Stimulated activated CD8-positive, alpha-beta memory T cell treated with anti-CD3 and anti-CD28 coated beads, Interleukin-12 subunit alpha, Interleukin-12 subunit beta, amount 100 ng/mL, for 24 hours (primary cell): ENCODE results near the gene TIAM2.
"Not testable (repeated sequence)": the region's sequence is repeated elsewhere in the genome, so short reads cannot be mapped to it uniquely, and the experiment has no call there.

Experiments used
- DNase-seq: peaks from one replicate; pipeline ENCODE4 v3.0.0-alpha.2; 2020; ENCODE audit errors: extremely low read depth

Gene TIAM2

DNA sequence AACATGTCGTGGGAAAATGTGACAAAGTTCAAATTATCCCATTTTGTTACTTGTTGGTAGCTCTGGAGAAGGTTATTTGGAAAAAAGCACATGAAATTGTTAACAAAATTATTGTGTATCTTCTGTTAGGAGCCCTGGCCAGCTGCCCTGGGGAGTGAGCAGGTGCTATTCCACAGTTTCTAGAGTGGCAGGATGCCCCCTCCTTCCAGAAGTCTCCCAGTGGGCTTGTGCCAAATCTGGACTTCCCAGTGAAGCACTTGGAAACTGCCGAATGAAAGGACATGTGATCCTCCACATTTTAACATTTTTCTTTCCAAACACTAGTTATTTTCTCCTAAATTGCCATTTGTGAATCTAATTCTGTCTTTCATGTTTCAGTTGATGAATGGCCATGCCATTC, 201.8 kb downstream of the TIAM2 start:
- DNase-seq, result no peak

DNA sequence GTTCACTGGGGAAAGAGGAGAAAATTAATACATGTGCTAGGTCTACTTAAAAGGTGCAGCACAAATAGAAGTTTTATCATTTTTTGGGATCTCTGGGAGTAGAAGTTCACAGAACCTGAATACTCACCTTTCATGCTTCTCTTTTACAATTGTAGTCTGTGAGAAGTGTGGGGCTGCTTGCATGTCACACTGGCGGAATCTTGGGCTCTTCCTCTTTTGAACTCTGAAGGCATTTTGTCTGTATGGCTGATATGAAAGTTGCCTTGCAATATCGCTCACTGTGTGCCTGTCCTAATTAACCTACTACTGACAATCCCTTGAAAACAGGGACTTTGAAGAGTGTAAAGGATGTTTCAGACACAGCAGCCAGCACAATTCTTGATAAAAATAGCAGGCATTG, 202.8 kb downstream of the TIAM2 start:
- DNase-seq, result no peak

DNA sequence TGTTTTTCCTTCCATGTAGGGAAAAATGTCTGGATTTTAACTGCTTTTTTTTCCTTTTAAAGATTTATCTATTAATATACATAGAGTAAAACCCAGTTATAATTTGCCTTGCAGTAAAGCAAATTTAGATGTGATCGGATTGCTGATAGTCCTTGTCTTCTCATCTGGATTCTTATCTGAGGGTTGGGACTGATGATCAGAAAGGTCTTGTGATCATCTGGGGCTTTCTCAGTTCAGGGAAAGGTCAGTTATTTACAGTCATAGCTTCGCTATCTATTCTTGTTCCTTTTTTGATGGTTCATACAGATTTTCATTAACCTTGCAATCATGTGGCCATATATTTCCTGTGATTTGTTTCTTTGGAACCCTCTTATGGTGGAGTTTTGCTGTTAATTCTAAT, 204.9 kb downstream of the TIAM2 start:
- DNase-seq, result no peak

DNA sequence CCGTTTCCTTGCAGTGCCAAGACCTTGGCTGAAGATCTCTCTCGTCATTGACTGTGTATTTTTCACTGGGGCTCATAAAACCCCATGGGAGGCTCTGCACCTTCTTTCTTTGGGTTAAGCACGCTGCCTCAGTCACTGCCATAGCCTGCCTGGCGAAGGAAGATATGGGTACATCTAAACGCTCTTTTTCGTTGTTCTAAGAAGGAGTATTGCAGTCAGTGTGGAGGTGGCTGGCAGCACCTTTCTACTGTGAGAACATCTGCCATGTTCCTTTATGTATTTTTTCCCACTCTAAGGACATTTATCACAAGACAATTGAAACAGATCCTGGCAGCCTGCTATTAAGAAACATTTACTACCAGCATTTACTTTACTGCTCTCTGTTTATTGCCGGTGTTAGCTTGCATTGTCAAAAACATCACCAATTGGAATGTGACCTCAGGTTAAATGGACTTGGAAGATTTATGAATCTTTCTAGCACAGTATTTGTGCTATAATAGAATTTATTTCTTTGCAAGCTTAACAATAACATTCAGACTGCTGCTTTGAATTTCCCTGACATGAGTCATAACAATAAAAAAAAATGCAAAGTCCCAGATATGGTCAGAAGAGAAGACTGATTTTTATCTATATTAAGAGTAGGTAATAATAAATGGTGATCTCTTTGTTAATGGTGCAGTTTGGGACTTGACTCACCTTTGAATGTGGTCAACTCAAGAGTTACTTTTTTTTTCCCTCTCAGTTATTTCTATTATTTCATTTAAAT, 206.5 kb downstream of the TIAM2 start:
- DNase-seq, result no peak

DNA sequence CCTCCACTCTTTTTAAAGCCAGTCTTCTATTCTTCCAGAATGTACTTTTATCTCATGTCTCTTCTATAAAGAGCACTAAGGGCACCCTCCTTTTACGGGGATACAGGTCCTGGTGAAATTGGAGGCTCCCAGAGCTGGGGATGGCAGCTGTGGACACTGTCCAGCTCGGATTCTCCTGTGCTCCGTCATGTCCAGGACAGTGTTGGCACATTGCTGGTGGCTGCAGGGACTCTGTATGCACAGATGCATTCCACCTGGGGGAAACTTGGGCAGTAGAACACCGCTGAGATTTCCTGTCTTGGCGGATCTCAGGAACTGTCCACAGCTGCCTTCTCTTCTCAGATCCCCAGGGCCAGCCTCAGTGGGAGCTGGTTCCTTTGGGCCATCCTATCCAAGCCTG, 212.1 kb downstream of the TIAM2 start:
- no peak for DNase-seq

DNA sequence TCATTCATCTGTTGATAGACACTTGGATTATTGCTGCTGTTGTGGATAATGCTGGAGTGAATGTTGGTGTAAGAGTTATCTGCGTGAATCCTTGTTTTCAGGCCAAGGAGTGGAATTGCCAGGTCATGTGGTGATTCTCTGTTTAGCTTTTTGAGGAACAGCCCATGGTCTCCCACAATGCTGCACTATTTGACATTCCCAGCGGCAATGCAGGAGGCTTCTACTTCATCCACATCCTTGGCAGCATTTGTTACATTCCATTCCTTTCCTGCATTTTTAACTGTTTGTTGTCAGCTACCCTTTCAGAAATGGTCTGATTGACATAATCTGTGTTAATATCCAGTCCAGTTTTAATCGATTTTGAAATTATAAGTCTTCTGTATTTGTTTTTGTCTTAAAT, 217.0 kb downstream of the TIAM2 start:
- no peak for DNase-seq

DNA sequence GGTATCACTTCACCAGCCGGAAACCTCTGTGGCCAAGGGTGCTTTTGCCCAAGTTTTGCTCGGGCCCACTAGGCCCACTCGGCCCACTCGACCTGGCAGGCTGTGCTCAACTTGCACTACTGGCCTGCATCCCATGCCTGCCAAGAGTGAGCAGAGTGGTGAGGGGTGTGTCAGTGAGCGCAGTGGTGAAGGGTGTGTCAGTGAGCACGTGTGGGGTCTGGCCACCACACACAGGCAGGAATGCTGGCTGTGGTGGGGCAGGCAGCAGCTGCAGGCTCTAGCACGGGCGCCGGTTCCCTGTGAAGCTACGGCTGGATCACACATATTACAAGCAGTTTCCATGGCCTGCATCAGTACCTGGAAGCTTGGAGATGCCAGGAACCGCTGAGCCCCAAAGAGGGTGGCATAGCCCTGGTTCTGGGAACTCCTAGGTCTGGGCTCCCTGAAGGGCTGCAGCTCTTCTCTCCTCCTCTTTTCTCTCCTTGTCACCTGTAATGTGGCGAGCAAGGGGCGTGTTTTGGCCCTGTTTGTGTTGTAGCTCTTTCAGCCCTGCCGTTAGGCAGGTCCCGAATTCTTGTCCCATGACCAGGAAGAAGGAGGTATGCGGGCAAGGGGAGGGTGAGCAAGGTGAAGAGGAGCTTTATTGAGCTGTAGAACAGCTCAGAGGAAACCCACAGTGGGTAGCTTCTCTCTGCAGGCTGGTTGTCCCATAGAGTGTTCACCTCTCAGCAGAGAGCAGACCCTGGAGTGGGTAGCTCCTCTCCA, 217.7 kb downstream of the TIAM2 start:
- DNase-seq, result no peak

DNA sequence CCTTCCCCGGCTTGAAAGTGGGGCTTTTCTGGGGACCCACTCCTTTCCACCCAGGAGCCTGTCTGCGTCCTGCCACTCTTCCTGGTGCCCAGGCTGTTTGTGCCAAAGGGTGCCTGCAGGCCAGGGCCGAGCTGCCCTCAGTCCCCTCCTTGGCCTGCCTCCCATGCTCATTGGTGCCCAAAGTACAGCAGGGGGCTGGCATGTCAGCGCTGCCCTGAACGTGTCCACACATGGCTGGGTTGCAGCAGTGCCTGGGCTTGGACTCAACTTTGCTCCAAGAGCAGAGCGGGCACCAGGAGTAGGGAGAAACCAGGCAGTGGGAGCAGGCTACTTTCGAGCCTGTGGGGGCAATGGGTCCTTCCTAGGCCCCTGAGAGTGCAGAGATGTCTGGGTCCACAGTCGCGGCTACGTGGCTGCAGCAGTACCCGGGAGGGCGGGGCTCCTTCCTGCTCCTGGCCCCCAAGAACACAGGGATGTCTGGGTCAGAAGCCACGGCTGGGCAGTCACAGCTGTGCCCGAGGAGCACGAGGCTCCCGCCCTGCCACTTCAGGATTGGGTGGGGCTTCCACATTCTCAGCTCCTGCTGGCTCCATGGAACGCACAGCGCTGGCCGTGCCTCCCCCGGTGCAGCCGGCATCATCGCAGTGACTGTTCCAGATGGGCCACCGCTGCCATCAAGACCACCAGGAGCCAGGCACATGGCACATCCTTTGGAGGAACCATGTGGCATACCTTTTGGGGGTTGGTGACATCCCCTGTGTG, 218.7 kb downstream of the TIAM2 start:
- DNase-seq, result no peak

DNA sequence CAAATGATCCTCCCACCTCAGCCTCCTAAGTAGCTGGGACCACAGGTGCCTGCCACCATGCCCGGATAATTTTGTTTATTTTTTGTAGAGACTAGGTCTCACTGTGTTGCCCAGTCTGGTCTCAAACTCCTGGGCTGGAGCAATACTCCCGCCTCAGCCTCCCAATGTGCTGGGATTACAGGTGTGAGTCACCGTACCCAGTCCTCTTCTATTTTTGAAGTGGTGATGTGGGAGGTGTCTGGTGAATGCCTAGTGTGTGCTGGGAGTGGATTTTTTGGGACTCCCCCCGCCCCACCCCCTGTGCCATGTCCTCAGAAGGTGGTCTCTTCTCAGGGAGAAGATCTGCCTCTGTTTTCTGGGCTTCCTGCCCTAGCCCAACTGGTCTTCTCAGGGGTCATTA, 220.8 kb downstream of the TIAM2 start:
- no peak for DNase-seq

DNA sequence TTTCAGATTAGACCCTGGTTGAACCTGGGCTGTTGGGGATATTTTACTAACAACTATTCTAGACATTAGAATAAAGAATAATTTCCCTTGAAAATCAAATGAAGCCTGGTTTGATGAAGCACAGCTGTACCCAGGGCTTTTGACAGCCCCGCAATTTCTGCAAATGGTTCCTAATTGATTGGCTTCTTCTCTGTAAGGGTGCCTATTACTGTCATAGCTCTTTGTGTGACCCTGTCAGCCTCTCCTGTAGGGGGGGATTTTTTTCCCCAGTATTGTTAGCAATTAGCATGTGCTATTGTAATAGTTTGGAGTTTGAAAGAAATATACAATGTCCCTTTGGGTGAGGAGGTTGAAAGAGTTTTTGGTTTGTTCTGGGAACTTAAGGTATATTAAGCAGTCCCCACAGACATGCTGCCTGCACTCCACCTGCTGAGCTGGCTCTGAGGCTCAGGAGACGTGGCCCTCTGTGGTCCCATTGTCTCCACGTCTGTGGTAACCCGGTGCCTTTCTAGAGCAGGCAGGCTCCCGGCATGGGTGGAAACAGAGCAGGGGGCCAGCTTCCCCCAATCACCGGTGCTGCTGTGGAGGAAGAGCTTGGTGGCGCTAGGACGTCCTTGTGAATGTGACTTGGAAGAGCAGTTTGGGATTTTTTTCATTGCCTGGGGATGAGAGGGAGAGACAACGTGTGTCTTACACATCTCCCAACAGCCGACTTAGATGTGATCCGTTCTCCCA, 221.4 kb downstream of the TIAM2 start:
- no peak for DNase-seq

DNA sequence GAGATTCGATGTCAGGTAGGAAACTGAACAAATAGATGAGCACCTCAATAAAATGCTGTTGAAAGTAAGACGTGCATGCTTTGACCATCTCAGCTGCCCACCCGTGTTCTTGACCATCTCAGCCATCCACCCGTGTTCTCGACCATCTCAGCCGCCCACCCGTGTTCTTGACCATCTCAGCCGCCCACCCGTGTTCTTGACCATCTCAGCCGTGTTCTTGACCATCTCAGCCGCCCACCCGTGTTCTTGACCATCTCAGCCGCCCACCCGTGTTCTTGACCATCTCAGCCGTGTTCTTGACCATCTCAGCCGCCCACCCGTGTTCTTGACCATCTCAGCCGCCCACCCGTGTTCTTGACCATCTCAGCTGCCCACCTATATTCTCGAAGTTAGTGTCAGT, 223.6 kb downstream of the TIAM2 start:
- not testable (repeated sequence) for DNase-seq

DNA sequence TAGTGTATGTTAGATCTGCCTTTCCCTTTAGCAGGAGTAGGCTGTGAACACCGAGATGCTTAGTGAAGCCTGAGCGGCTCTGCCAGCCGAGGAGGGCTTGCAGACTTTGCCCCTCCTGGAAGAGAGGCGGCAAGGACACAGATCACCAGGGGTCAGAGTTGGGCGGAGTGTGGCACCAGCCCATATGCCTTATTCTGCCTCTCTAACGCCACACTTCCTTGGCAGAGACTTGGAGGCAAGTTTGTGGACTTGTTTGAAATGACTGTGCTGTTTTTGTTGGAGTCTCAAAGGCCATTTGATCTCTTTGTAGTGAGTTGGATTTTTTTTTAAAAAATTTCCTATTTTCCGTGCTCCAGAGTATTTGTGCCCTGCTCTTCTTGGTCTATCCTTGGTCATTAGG, 224.2 kb downstream of the TIAM2 start:
- no peak for DNase-seq

DNA sequence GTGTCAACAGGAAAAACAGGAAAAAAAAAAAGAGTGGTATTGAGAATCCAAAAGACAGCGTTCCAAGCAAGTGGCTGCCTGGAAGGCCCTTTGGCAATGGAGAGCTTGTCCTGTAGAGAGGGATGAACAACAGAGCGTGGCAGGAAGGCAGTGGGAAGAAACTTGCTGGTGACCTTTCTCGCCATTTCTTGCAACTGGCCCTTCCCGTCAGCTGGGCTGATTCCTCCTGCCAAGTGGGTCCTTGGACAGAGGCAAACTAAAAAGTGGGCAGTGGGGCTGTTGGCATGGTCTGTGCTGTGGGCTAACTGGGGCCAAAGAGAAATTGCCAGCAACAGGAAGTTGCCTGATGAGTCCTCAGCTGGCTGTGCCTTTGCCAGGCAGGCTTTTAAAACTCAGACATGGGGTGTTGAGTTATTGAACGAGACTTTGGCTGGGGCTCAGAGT, 224.8 kb downstream of the TIAM2 start:
- no peak for DNase-seq

DNA sequence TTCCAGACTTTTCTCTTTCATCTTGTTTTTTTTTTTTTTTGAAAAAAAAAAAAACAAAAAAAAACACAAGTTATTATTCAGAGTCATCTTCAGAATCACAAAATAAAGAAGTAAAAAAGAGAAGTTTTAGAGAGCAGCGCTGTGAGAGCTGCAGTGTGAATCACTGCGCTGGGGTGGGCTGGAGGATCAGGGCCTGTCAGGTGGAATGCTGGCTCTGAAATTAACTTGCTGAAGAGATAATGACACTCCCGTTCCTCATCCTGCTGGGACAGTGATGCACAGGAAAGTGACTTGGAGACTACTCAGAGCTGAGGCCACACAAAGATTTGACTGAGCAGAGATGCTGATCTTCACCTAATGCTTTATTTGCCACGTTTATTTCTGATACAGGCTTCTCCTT, 226.0 kb downstream of the TIAM2 start:
- DNase-seq, result no peak

DNA sequence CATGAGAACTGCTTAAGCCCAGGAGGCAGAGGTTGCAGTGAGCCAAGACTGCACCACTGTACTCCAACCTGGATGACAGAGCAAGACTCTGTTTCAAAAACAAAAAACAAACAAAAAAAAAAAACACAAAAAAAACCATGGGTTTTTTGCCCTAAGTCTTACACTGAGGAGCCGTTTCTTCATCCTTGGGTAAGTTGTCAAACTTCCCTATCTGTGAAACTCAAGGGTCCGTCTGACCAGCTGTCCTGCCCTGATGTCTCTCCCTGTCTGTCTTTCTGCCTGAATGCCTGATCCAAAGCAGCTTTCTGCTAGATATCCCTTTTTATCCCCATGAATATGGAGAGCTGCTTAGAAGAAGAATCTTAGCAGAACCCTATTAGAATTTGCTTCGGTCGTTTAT, 227.4 kb downstream of the TIAM2 start:
- DNase-seq, result no peak

DNA sequence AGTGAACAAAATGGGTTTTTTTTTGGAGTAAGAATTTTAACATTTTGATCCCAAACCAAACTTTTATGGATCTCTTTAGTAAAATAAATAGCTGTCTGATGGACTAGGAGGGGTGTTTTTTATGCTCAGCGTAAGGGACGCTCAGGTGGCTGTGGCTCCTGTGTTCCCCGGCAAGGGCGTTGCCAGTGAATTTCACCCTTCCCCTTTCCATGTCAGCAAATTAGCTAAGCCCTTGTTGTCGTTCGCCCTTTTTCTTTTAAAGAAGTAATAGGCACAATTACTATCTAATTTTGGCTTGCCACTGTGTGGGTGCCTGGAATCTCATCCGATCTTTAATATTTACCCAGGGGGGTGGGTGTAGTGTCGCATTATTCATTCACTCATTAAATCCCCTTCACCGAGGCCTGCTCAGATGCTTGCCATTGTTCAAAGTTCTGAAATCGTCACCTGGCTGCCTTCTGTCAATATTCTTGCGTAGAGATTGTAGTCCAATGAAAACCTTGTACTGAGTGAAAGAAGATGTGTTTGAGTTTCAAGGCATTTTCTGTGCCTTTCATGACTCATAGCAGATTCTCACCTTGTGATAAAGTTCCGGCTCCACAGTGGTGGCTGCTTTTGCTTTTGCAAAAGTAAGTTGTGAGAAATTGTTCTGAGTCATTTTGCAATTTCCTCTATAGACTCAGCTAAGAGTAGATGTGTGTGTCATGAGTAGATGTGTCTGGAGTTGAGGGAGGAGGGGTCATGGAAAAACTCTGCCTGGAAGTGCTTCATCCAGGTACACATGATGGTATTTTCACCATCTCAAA, 228.7 kb downstream of the TIAM2 start:
- DNase-seq, result peak; percentile 7

DNA sequence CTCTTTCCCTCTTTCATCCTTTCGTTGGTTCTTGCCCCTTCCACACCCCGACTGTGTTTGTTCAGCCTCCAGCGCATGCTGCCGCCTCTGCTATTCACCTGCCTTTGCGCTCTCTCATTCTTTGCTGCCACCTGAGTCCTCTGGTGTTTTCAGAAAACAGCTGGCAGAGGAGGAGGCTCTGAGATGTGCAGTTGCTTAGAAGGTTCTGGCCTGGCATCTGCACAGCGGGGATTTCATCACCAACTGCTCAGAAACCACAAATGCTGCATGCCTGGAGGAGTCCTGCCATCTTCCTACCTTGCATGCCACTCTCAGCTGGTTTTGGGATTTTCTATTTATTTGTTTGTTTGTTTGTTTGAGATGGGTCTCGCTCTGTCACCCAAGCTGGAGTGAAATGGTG, 229.5 kb downstream of the TIAM2 start:
- no peak for DNase-seq

DNA sequence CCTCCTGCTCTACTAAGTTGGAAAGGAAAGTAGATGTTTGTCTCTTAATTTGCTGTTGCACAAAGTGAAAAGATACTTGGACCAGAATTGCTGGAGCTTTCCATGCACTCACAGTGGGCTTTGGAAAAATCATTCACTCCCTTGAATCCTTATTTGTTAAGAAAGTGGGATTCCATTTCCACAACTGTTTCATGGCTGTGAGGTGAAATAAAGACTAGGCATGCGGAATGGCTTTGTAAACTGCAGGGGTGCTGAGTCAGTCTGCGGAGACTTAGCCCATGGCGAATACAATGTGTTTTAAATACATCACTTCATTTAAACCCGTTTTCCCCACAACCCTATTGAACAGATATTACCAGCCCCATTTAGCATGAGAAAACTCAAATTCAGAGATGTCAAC, 231.9 kb downstream of the TIAM2 start:
- no peak for DNase-seq

DNA sequence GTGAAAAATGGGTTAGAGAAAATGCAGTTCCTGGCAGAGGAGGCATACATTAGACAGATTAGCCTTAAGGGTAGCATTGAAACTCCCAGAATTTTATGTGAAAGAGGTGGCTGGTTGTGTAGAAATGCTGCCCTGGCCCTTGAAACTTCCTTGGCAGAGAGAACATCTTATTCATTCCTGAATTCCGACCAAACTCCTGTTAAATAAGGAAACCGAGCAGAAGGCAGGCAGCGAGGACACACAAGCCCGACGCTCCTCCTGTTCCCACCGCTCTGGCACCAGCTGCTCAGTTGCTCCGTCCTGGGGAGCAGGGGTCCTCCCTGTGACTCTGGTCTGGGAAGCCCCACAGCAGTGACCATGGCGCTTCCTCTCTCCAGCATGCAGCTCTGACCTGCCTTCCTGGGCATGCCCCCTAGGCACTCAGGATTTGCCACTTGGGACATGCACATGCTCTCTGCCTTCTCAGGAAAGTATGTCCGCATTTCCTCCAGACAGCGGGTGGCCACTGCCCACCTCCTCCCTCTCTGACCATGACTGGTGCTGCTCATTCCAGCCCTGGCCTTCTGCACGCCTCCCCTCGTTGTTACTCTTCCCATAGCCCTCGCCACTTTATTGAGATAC, 233.5 kb downstream of the TIAM2 start:
- DNase-seq, result no peak

DNA sequence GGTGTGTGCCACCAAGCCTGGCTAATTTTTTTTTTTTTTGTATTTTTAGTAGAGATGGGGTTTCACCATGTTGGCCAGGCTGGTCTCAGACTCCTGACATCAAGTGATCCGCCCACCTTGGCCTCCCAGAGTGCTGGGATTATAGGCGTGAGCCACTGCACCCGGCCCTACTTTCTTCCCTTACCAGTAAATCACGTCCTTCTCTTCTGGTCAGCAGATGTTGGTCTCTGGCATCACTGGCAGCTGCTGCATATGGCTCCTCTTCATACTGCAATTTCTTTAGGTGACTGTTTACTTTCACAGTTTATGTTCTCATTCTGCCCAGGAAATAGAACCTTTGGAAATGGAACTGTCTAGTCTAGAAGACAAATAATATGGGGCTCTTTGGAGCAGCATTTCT, 235.9 kb downstream of the TIAM2 start:
- DNase-seq, result not testable (repeated sequence)

DNA sequence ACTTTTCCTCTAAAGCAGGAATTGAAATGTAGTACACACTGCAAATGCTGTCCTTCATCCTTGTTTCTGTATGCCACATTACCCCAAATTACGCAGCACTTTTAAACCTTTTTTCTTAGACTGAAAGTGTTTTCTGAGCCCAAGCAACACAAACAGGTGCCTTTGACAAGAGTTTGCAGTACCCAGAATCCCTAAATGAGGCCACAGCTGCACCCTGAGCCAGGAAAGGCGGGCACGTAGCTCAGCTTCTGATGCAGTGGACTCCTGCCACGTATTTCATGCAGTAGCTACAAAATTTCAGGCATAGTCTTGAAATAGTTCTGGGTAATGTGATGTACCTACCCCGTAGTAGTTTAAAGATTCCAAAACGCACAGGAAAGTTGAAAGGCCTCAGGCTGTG, 237.7 kb downstream of the TIAM2 start:
- DNase-seq, result no peak
